ENCODE measurements around the gene CSTB.

DNA sequence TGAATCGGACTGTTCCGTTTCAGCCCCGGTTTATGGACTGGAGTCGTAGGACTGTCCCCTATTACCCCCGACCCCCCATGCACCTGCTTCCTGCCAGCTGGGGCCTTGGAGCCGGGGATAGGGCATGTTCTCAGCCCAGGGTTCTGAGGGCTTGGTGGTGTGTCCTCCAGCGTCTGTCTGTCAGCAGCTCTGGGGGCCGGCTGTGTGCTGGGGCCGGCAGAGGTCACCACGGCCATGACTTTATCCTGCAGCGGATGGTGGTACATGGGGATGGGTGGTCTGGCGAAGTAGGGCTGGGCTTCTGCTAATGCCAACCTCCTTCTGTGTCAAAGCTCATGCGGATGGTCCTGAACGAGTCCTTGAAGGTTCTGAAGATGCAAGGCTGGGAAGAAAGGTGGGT is 18.7 kb upstream of the CSTB start:
- TF ChIP-seq, protein P1, sequence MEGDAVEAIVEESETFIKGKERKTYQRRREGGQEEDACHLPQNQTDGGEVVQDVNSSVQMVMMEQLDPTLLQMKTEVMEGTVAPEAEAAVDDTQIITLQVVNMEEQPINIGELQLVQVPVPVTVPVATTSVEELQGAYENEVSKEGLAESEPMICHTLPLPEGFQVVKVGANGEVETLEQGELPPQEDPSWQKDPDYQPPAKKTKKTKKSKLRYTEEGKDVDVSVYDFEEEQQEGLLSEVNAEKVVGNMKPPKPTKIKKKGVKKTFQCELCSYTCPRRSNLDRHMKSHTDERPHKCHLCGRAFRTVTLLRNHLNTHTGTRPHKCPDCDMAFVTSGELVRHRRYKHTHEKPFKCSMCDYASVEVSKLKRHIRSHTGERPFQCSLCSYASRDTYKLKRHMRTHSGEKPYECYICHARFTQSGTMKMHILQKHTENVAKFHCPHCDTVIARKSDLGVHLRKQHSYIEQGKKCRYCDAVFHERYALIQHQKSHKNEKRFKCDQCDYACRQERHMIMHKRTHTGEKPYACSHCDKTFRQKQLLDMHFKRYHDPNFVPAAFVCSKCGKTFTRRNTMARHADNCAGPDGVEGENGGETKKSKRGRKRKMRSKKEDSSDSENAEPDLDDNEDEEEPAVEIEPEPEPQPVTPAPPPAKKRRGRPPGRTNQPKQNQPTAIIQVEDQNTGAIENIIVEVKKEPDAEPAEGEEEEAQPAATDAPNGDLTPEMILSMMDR (conservative IDR thresholded peaks at IDR 0.05) = no peak
- TF ChIP-seq EZH2 (IDR thresholded peaks at IDR 0.05; ENCODE audit: low read depth) = no peak
